GM12892 (cell line): ENCODE measurements around the gene KLHL26.

Source experiments
- POLR2A ChIP-seq: IDR thresholded peaks from 2 replicates; pipeline ENCODE4 v1.6.1; 2011; ENCODE audit warnings: low read depth, low read length, control low read depth
- POLR2AphosphoS5 ChIP-seq: IDR thresholded peaks from 2 replicates; pipeline ENCODE4 v1.6.1; 2011; ENCODE audit warnings: low read depth, low read length, control low read depth
- TAF1 ChIP-seq: IDR thresholded peaks from 2 replicates; pipeline ENCODE4 v1.6.1; 2011; ENCODE audit warnings: low read depth, mild to moderate bottlenecking, control low read depth, low read length, borderline replicate concordance

- TF ChIP-seq POLR2A (no peak), POLR2AphosphoS5 (no peak), TAF1 (no peak)
Measured at GRCh38 chr19:18620311-18620710, 16.5 kb upstream of the KLHL26 start.
